Fibroblast of villous mesenchyme (primary cell): ENCODE results near the gene IGF2R. TPM values are rescaled to one million over a fixed set of nuclear protein-coding genes. Genes with fewer than 3 reads are reported as not detected.

ENCODE experiments used
- DNase-seq: peaks from one replicate; pipeline ENCODE4 v3.0.0-alpha.2; 2010; ENCODE audit warnings: low read depth
- H3K4me3 ChIP-seq: 2 replicates; pipeline ENCODE4 v1.5.1; 2011; ENCODE audit warnings: low read depth, mild to moderate bottlenecking, low read length
- total RNA-seq: library from RNA; depleted of rRNA; stranded (reverse); fragments of >200 nt; gene quantifications from 2 replicates; pipeline ENCODE4 v1.2.3, GENCODE V29; 2012
- TF ChIP-seq, protein P1 (sequence below): IDR thresholded peaks from 2 replicates; pipeline ENCODE4 v1.5.1; 2012; ENCODE audit warnings: low read depth, mild to moderate bottlenecking, low read length; ENCODE audit not compliant: insufficient read depth

IGF2R gene
- total RNA-seq, 1 donor: 132 TPM

DNA sequence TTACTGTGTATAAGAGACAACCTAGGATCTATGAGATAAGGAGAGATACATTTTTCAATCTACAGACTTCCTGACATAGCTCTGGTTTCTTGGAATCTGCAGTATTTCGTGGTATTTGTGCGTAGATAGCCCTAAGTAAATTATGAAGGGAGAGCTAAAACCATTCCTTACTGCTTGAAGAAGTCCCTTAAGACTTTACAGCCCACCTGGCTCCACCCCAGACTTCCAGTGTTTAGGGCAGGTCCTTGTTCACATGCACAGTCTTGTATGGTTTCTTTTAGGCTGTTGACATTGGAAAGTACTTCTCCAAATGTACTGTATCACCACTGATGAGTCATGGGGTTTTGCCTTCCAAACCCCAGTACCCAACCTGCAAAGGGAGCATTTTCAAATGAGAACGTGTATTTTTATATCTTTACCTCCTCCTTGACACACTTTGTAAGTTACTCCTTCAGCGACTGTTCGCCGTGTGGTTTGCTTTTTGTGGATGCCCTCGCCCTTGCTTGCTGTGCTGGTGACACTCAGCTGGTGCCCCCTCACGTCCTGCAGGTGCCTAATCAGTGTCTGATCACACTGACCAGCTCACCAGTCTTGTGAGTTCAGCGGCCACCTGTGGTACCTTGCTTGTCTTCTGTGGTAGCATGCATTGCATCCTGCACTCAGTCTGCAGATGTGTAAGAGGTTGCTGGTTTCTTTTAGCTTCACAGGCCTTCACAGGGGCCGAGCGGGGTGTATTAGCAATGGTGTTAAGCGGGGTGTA is 73.3 kb downstream of the IGF2R start:
- TF ChIP-seq, protein P1, sequence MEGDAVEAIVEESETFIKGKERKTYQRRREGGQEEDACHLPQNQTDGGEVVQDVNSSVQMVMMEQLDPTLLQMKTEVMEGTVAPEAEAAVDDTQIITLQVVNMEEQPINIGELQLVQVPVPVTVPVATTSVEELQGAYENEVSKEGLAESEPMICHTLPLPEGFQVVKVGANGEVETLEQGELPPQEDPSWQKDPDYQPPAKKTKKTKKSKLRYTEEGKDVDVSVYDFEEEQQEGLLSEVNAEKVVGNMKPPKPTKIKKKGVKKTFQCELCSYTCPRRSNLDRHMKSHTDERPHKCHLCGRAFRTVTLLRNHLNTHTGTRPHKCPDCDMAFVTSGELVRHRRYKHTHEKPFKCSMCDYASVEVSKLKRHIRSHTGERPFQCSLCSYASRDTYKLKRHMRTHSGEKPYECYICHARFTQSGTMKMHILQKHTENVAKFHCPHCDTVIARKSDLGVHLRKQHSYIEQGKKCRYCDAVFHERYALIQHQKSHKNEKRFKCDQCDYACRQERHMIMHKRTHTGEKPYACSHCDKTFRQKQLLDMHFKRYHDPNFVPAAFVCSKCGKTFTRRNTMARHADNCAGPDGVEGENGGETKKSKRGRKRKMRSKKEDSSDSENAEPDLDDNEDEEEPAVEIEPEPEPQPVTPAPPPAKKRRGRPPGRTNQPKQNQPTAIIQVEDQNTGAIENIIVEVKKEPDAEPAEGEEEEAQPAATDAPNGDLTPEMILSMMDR: no peak
- no peak overlapping the region for H3K4me3 ChIP-seq
- DNase-seq: peak; percentile 51

GRCh38 chr6:160042788-160043301 is 74.0 kb downstream of the IGF2R start:
- no peak for DNase-seq
- TF ChIP-seq, protein P1: no peak
- no peak overlapping the region for H3K4me3 ChIP-seq

GRCh38 chr6:160043784-160044183 is 74.9 kb downstream of the IGF2R start:
- TF ChIP-seq, protein P1: no peak
- H3K4me3 ChIP-seq: no peak overlapping the region
- no peak for DNase-seq

DNA sequence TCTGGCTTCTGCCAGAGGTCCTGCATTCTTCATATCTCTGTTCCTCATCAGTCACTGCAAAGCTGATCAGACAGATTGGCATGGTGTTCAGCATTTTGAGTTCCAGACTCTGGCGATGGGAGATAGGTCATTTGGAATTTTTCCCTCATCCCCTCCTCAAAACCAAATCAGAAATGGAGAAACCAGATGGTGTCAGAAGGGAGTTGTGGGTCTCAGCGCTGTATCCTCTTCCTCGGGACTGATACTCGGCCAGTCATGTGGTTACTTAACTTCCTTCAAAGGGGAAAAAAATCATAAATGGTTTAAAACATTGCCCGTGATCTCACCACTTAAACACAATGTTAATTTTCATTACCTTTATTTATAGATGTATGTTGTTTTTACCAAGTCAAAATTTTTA is 75.8 kb downstream of the IGF2R start:
- TF ChIP-seq, protein P1: no peak
- no peak for DNase-seq

GRCh38 chr6:160048471-160048870 is 79.6 kb downstream of the IGF2R start:
- TF ChIP-seq, protein P1: no peak
- peak; percentile 19 for DNase-seq

More for the DNA sequence above, 75.8 kb downstream of the IGF2R start:
- no peak overlapping the region for H3K4me3 ChIP-seq

GRCh38 chr6:160049346-160049745 is 80.5 kb downstream of the IGF2R start:
- TF ChIP-seq, protein P1: no peak
- no peak for DNase-seq
- no peak overlapping the region for H3K4me3 ChIP-seq

More at GRCh38 chr6:160048471-160048870, 79.6 kb downstream of the IGF2R start:
- no peak overlapping the region for H3K4me3 ChIP-seq
